Thyroid gland (tissue), 4 donors: ENCODE results near the gene CDYL2. TPM values are rescaled to one million over a fixed set of nuclear protein-coding genes. Genes with fewer than 3 reads are reported as not detected.

Experiments
- DNase-seq, 2 donors: peaks; one replicate each; pipeline ENCODE4 v3.0.0-alpha.2; 2019
- H3K27ac ChIP-seq, 3 donors: fragments of 200-600 bp; sonication (generic); 1 replicate in 2 of 3; 2 replicates in 1 of 3; pipeline ENCODE4 v1.5.1; 2016 to 2019; ENCODE audit warnings: mild to moderate bottlenecking in 1 of 3, moderate library complexity in 1 of 3
- H3K27me3 ChIP-seq: fragments of 200-600 bp; sonication (generic); one replicate; pipeline ENCODE4 v1.5.1; 2019
- H3K36me3 ChIP-seq, 2 donors: fragments of 200-600 bp; sonication (generic); one replicate each; pipeline ENCODE4 v1.5.1; 2016 to 2019
- H3K4me1 ChIP-seq, 2 donors: fragments of 200-600 bp; sonication (generic); one replicate each; pipeline ENCODE4 v1.5.1; 2017 to 2019
- H3K4me3 ChIP-seq, 3 donors: fragments of 200-600 bp; sonication (generic); replicated peaks in 1 of 3; 1 replicate in 2 of 3; 2 replicates in 1 of 3; pipeline ENCODE4 v1.5.1; 2016; ENCODE audit warnings: mild to moderate bottlenecking in 1 of 3
- H3K9me3 ChIP-seq: fragments of 200-600 bp; sonication (generic); one replicate; pipeline ENCODE4 v1.5.1; 2017
- POLR2A ChIP-seq, 2 donors: fragments of 450-650 bp; IDR thresholded peaks; one replicate each; pipeline ENCODE4 v1.6.1; 2017; ENCODE audit warnings: antibody characterized with exemption in 2 of 2, mild to moderate bottlenecking in 2 of 2, moderate library complexity in 1 of 2
- WGBS, 2 donors: methylation state at CpG; one replicate each; pipeline ENCODE4 v1.1.5; 2017; 5-methylcytosine and 5-hydroxymethylcytosine counted together
- intact Hi-C: fragments of 100-400 bp; cut with DNase I; formaldehyde crosslinking; loops from one replicate; pipeline ENCODE4 v1.15.1; 2023
- total RNA-seq, 4 donors: library from RNA; depleted of rRNA; stranded (reverse); fragments of >200 nt; gene quantifications; one replicate each; pipeline ENCODE4 v1.2.3, GENCODE V29; 2016
- TF ChIP-seq, protein P1 (sequence below), 6 experiments: fragments of 200-600 bp in 3 of 6; fragments of 450-650 bp in 3 of 6; sonication (generic) in 3 of 6; IDR thresholded peaks; one replicate each; pipeline ENCODE4 v1.5.1; 2016 to 2019; ENCODE audit warnings: antibody characterized with exemption in 6 of 6, mild to moderate bottlenecking in 2 of 6, inconsistent platforms in 1 of 6, moderate library complexity in 1 of 6

CDYL2 gene
- total RNA-seq, 4 donors from 2014 or later, result 3.6 to 14.2 (median 5.3) TPM

DNA sequence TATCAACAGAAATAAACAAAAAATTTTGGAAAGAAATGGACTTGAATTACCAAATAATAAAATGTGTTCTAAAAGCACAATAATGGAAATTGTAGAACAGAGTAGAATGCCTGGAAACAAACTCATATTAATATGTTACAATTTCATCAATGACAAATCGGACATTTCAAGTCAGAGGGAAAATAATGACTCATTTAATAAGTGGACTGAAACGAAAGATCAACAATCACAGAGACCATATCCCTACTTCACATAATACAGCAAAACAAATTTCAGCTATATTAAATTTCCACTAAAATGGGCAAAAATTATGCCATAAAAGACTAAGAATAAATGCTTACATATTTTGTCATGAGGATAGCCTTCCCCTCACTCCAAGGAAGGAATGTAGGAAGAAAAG, 25.7 kb downstream of the CDYL2 start:
- no peaks in the 10 kb centered on the region for H3K36me3 ChIP-seq
- TF ChIP-seq, protein P1, sequence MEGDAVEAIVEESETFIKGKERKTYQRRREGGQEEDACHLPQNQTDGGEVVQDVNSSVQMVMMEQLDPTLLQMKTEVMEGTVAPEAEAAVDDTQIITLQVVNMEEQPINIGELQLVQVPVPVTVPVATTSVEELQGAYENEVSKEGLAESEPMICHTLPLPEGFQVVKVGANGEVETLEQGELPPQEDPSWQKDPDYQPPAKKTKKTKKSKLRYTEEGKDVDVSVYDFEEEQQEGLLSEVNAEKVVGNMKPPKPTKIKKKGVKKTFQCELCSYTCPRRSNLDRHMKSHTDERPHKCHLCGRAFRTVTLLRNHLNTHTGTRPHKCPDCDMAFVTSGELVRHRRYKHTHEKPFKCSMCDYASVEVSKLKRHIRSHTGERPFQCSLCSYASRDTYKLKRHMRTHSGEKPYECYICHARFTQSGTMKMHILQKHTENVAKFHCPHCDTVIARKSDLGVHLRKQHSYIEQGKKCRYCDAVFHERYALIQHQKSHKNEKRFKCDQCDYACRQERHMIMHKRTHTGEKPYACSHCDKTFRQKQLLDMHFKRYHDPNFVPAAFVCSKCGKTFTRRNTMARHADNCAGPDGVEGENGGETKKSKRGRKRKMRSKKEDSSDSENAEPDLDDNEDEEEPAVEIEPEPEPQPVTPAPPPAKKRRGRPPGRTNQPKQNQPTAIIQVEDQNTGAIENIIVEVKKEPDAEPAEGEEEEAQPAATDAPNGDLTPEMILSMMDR (IDR thresholded peaks at IDR 0.05), result no peak
- H3K4me1 ChIP-seq, result no peaks in the 10 kb centered on the region
- WGBS, 2 donors, result 81 to 83% methylated on average over 2 of the region's 2 CpGs
- H3K9me3 ChIP-seq, result peaks cover 3% of the 10 kb centered on the region
- H3K27me3 ChIP-seq, result no peaks in the 10 kb centered on the region
- no peak overlapping the region for H3K4me3 ChIP-seq
- no peak overlapping the region for H3K27ac ChIP-seq
- intact Hi-C loops, result no loop called here
- DNase-seq, result no peak

DNA sequence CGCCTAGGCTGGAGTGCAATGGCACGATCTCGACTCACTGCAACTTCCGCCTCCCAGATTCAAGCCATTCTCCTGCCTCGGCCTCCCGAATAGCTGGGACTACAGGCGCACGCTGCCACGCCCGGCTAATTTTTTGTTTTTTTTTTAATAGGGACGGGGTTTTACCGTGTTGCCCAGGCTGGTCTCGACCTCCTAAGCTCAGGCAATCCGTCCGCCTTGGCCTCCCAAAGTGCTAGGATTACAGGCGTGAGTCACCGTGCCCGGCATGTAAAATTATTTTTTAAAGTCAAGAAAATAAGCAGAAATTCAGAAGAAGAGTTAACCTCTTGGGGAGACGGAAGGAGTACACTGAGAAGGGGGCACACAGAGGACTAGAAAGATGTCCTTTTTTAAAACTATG, 27.5 kb downstream of the CDYL2 start:
- H3K9me3 ChIP-seq, result peaks cover 3% of the 10 kb centered on the region
- DNase-seq, result no peak
- H3K36me3 ChIP-seq, result no peaks in the 10 kb centered on the region
- no peak overlapping the region for H3K4me3 ChIP-seq
- H3K4me1 ChIP-seq, result no peaks in the 10 kb centered on the region
- H3K27ac ChIP-seq, result no peak overlapping the region
- H3K27me3 ChIP-seq, result no peaks in the 10 kb centered on the region
- intact Hi-C loops, result no loop called here
- 86 to 90% methylated on average over 19 of the region's 19 CpGs for WGBS, 2 donors
- TF ChIP-seq, protein P1 (IDR thresholded peaks at IDR 0.05), result no peak
- TF ChIP-seq POLR2A (IDR thresholded peaks at IDR 0.05), result no peak

DNA sequence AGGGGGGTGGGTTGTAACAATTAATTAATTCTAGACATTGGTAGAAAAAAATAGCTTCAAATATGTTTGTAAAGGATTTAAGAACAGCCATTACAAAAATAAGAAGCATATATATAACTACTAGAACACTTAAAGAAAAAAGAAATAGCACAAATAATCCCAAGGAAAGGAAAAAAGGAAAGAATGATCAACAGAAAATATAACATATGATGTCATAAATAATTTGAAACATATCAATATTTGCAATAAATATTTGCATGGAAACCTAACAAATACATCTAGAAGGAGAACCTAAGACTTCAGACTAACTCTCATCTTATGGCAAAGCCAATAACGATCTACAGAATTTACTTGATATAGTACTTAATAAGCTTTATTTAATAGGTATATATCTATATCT, 28.9 kb downstream of the CDYL2 start:
- Histone ChIP-seq H3K27me3 (no peaks in the 10 kb centered on the region), H3K27ac (no peak overlapping the region), H3K4me1 (no peaks in the 10 kb centered on the region), H3K9me3 (peaks cover 3% of the 10 kb centered on the region), H3K4me3 (no peak overlapping the region), H3K36me3 (no peaks in the 10 kb centered on the region)
- whole genome bisulfite sequencing, 2 donors, result 96 to 99% methylated on average over 1 of the region's 1 CpG
- no peak for DNase-seq
- TF ChIP-seq, protein P1 (IDR thresholded peaks at IDR 0.05), result no peak
- no peak for TF ChIP-seq POLR2A (IDR thresholded peaks at IDR 0.05)
- intact Hi-C loops, result no loop called here

DNA sequence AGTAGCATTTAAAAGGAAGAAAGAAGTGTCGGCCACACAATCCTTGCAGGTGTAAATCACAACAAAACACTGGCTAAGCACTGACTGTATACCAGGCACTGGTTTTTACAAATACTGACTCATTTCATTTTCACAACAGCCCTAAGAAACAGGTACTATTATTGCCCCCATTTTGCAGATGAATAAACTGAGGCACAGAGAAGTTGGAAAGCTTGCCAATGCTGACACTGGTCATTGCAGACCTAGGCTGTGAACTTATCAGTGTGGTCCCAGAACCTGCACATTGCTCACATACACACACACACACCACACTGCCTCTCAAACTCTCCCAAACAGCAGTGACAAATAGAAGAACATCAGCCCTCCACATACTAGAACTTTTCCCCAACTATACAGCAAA, 37.6 kb downstream of the CDYL2 start:
- intact Hi-C loops, result no loop called here
- H3K27ac ChIP-seq, result no peak overlapping the region
- H3K9me3 ChIP-seq, result no peaks in the 10 kb centered on the region
- H3K36me3 ChIP-seq, result no peaks in the 10 kb centered on the region
- 89 to 98% methylated on average over 1 of the region's 1 CpG for WGBS, 2 donors
- H3K4me1 ChIP-seq, result no peaks in the 10 kb centered on the region
- no peaks in the 10 kb centered on the region for H3K27me3 ChIP-seq
- no peak for TF ChIP-seq POLR2A (IDR thresholded peaks at IDR 0.05)
- TF ChIP-seq, protein P1 (IDR thresholded peaks at IDR 0.05), result no peak
- no peak for DNase-seq
- H3K4me3 ChIP-seq, result no peak overlapping the region

DNA sequence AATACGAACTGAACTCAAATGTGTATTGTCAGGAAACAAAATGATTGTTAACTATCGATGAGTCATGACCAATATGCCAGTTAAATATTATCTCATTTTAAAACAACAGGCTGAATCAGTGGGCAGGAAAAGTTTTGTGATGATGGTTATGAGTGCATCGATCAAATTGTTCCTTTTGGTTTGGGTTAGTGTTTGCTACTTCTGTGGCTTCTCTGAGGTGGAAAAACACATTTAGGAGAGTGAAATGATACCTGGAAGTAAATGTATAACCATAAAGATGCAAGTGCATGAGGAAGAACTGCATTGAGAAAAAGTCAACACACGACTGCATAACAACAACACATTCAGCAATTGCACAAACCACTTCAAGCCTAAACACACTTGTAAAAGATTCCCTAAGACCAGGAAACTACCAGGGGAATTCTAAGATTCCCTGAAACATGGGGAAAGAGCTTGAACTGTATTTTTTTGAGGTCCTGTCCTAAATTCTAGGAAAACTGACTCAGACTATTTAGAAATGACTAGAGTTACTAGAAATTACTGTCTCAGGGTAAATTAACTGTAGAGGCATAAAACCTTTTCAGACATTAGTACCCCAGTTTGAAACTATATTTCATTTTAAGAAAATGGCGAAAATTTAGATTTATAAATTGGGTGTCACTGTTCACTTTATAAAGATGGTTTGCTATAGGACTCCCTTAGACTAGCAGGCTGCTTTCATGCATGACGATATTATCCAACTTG, 44.8 kb downstream of the CDYL2 start:
- intact Hi-C loops, result no loop called here
- no peaks in the 10 kb centered on the region for H3K9me3 ChIP-seq
- 81 to 86% methylated on average over 6 of the region's 6 CpGs for WGBS, 2 donors
- no peaks in the 10 kb centered on the region for H3K36me3 ChIP-seq
- no peak for DNase-seq
- no peak overlapping the region for H3K27ac ChIP-seq
- H3K27me3 ChIP-seq, result no peaks in the 10 kb centered on the region
- no peak overlapping the region for H3K4me3 ChIP-seq
- H3K4me1 ChIP-seq, result no peaks in the 10 kb centered on the region
- TF ChIP-seq, protein P1 (IDR thresholded peaks at IDR 0.05), result no peak
- no peak for TF ChIP-seq POLR2A (IDR thresholded peaks at IDR 0.05)
